GM18861 (cell line): ENCODE measurements around the gene SSR1.
"Not testable (repeated sequence)": the region's sequence is repeated elsewhere in the genome, so short reads cannot be mapped to it uniquely, and the experiment has no call there.

ENCODE experiments used
- ATAC-seq: cut with Tn5 transposase; IDR thresholded peaks from one replicate; pipeline ENCODE4 v1.9.1; 2021; ENCODE audit not compliant: unreplicated experiment

SSR1 gene

DNA sequence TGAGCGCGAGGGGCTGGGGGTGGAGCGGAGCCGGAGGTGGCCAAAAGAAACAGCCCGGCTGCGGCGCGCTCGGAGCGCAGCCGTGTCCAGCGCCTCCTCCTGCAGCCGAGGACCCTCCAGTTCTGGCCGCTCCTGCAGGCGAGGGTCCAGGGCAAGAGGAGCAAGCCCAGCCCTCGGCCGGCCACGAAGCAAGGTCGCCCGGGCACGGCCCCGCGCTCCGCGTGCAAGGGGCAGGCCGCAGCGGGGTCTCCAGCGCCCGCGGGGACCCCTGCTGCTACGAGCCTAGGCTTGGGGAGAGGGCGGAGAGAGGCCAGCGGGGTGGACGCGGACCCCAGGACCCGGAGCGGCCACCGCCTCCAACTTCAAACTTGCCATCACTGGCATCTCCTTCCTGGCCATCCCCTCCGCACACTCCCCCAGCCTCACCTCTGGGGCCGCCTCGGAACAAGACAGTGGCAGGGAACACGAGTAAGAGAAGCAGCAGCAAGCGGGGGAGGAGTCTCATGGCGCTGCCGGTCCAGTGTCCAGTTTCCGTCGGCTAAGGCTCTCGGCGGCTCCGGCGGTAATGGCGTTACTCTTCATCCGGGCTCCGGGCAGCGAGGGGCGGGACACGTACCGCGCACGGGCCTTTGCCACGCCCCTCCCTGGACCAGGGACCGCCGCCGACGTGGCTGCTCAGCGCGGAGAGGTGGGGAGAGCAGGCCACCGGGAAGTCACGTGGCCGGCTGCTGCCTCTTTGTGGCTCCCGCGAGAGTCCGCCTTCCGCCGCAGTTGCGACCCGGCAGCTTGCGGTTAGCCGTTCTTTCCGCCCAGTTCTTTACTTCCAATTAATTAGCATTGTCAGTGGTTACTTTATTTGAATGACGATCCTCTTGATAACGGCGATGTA lies at the start of gene SSR1:
Gene SSR1 (minus strand): TSS at position 584 of the 889 bp plus-strand sequence. CDS start 79 bp downstream, at position 505.
- peak; percentile 95 for ATAC-seq

DNA sequence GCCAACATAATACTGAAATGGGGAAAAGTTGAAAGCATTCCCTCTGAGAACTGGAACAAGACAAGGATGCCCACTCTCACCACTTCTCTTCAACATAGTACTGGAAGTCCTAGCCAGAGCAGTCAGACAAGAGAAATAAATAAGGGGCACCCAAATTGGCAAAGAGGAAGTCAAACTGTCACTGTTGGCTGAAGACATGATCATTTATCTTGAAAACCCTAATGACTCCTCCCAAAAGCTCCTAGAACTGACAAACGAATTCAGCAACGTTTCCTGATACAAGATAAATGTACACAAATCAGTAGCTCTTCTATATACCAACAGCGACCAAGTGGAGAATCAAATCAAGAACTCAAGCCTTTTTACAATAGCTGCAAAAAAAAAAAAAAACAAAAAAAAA lies 38.9 kb upstream of the SSR1 start:
- ATAC-seq = not testable (repeated sequence)

GRCh38 chr6:7350591-7350990 lies 37.6 kb upstream of the SSR1 start:
- ATAC-seq = not testable (repeated sequence)

DNA sequence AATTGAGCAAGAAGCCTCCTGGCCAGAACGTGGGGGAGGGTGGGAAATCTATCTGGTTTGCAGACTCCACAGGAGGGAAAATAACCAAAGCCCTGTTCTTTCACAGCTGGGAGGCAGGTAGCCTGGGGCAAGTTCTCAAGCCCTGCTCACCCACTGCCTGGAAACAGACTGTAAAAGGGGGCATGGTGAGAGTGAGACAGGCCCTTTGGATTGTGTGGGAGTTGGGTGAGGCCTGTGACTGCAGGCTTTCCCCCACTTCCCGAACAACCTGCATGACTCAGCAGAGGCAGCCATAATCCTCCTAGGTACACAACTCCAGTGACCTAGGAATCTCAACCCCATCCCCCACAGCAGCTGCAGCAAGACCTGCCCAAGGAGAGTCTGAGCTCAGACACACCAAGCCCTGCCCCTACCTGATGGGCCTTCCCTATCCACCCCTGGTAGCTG lies 34.6 kb upstream of the SSR1 start:
- ATAC-seq = not testable (repeated sequence)

DNA sequence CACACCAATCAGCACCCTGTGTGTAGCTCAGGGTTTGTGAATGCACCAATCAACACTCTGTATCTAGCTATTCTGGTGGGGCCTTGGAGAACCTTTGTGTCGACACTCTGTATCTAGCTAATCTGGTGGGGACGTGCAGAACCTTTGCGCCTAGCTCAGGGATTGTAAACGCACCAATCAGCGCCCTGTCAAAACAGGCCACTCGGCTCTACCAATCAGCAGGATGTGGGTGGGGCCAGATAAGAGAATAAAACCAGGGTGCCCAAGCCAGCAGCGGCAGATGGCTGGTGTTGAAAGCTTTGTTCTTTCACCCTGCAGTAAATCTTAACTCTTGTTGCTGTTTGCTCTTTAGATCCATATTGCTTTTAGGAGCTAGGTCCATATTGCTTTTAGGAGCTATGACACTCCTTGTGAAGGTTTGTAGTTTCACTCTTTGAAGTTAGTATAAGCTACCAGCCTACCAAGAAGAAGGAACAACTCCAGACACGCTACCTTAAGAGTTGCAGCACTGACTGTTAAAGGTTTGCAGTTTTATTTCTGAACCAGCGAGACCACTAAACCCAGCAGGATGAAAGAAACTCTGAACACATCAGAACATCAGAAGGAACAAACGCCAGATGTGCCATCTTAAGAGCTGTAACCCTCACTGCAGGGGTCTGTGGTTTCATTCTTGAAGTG lies 31.9 kb upstream of the SSR1 start:
- ATAC-seq = not testable (repeated sequence)

DNA sequence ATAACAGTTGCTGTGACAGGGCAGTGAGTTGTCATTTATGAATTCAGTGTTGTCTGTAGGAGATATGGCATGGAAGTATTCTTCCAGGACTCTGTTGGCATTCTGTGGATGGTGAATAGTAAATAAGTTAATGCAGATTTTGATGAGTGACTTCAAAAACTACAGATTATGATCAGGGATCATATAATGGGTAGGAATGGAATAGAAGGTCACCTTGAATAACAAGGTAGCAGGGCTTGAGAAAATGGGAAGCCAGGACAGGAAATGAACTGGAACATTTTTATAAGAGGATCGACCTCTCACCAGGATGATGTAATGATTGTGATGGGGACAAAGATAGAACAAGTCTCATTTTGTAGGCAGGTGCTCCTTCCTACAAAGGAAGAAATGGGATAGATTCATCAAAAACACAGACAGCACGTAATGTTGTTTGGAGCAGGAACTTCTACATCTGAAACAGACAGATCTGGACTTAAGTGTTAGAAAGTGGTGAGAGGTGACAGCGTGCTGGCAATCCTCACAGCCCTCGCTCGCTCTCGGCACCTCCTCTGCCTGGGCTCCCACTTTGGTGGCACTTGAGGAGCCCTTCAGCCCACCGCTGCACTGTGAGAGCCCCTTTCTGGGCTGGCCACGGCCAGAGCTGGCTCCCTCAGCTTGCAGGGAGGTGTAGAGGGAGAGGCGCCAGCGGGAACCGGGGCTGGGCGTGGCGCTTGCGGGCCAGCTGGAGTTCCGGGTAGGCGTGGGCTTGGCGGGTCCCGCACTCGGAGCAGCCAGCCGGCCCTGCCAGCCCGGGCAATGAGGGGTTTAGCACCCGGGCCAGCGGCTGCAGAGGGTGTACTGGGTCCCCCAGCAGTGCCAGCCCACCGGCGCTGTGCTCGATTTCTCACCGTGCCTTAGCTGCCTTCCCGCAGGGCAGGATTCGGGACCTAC lies 30.8 kb upstream of the SSR1 start:
- ATAC-seq = no peak

DNA sequence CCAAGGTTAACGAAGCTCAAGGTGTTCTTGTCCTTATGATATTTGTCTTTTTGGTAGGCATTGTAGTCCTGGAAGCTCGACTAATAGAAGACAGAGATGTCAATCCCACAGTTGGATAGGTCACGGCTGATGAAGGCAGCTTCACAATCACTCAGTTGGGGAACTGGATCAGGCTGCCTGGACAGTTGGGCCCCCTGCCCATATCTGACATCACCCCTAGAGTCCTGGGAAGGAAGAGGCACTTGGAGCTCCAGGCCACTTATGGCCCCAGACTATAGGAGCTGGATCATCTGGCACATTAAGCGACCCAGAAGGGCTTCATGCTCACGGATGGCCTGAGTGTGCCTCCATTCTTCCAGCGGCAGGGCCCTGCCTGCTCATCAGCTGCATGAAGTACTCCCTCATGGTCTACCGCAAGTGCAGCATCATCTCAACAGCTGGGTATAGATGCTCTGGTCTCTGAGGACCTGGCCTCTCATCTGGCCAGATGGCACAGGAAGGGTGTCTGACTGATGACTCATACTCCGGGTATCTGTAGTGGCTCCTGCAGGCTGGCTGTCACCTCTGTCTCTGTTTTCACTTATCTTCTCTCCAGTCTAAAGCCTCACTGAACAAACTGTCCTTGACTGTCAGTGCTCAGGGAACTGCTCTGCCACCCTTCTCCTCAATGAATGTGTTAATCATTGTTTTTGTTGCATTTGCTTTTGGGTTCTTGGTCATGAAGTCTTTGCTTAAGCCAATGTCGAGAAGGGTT lies 29.2 kb upstream of the SSR1 start:
- peak; percentile 92 for ATAC-seq

GRCh38 chr6:7341271-7341670 lies 28.3 kb upstream of the SSR1 start:
- ATAC-seq = no peak

- ATAC-seq = not testable (repeated sequence)
Observed at GRCh38 chr6:7339007-7339732, 26.2 kb upstream of the SSR1 start.

GRCh38 chr6:7338031-7338430 lies 25.0 kb upstream of the SSR1 start:
- ATAC-seq = no peak

- ATAC-seq = no peak
Observed at GRCh38 chr6:7335519-7335918, 22.5 kb upstream of the SSR1 start.

DNA sequence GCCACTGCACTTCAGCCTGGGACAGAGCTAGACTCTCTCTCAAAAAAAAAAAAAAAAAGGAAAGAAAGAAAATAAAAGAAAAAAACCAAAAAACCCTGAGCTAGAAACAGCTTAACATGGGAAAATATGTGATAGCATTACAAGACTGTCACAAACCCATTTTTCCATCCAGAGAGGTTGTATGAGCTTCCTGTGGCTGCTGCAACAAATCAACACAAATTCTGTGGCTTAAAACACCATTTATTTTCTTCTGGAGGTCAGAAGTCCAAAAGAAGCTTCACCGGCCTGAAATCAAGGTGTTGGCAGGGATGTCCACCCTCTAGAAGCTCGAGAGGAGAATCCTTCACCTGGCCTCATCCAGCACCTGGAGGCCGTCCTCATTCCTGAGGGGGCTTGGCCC lies 21.7 kb upstream of the SSR1 start:
- no peak for ATAC-seq

GRCh38 chr6:7332090-7332745 lies 19.2 kb upstream of the SSR1 start:
- ATAC-seq = no peak

DNA sequence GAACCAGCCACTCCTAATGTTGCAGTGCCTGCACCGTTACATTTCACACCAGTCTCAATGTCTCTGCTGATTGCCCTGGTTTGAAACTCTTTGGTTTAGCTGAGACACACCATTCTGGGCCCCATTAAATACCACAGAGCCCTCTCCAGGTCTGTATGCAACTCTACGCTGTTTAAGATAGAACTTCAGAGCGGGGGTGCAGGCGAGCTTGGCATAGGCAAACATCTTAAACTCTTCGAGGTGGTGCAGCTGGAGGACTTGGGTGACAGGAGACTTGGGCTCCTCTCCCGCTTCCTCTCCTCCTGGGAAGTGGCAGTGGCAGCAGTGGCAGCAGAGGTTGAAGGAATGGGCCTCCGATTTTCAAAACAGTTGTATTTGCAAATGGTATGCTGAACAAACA lies 18.5 kb upstream of the SSR1 start:
- no peak for ATAC-seq

DNA sequence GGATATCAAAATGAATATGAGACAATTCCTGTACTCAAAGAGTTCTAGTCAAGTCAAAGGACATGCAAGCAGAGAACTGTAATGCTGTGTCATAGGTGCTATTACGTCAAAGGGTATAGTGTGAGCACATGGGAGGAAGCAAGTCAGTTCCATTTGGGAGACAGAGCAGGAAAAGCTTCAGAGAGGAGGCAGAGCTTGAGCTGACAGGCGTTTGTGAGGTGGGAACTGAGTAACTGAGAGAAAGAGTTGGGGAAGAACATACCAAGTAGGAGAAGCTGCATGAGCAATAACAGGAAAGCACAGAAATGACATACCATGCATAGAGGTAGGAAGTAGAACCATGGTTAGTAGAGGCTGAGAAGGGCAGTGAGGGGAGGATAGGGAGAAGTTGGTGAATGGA lies 15.2 kb upstream of the SSR1 start:
- no peak for ATAC-seq

- ATAC-seq = no peak
Observed at GRCh38 chr6:7325750-7326149, 12.8 kb upstream of the SSR1 start.

- ATAC-seq = peak; percentile 62
Observed at GRCh38 chr6:7324520-7324919, 11.5 kb upstream of the SSR1 start.

- ATAC-seq = no peak
Observed at GRCh38 chr6:7323074-7323473, 10.1 kb upstream of the SSR1 start.

GRCh38 chr6:7321866-7322265 lies 8.9 kb upstream of the SSR1 start:
- ATAC-seq = not testable (repeated sequence)
